B cell (primary cell): ENCODE results near the gene PHACTR3. TPM values are rescaled to one million over a fixed set of nuclear protein-coding genes. Genes with fewer than 3 reads are reported as not detected.

Experiments
- ATAC-seq: fragments of 200-7000 bp; cut with Tn5 transposase; one replicate; pipeline ENCODE4 v1.10.0; 2021; ENCODE audit warnings: low read depth, mild to moderate bottlenecking, moderate number of reproducible peaks, moderate library complexity
- CTCF ChIA-PET: fragments of 350-600 bp; sonication (Branson Sonifier 250); formaldehyde crosslinking; loops from one replicate; lab custom pipeline; 2021; ENCODE audit warnings: antibody characterized with exemption, inconsistent platforms; lab: Charles Lee
- POLR2A ChIA-PET: fragments of 350-600 bp; sonication (Branson Sonifier 250); formaldehyde crosslinking; loops from one replicate; lab custom pipeline; 2021; ENCODE audit warnings: antibody characterized with exemption; lab: Charles Lee
- DNase-seq: peaks from one replicate; pipeline ENCODE4 v3.0.0; 2013
- H2AFZ ChIP-seq: 2 replicates; pipeline ENCODE4 v1.6.1; 2012; ENCODE audit warnings: mild to moderate bottlenecking, low read depth, low read length; ENCODE audit not compliant: insufficient read depth, poor library complexity, severe bottlenecking
- H3K27ac ChIP-seq, 2 donors: 1 replicate in 1 of 2; 2 replicates in 1 of 2; pipeline ENCODE4 v1.5.1; 2012 to 2013; ENCODE audit warnings: low read length in 2 of 2, mild to moderate bottlenecking in 2 of 2, moderate library complexity in 1 of 2
- H3K27me3 ChIP-seq, 4 experiments: fragments of 200-600 bp in 1 of 4; sonication (generic) in 1 of 4; replicated peaks in 1 of 4; 1 replicate in 2 of 4; 2 replicates in 2 of 4; pipeline versions ENCODE4 v1.6.1 to v1.7.0; 2013 to 2016; ENCODE audit warnings: low read length in 3 of 4, mild to moderate bottlenecking in 2 of 4, mixed read lengths in 1 of 4, moderate library complexity in 1 of 4; ENCODE audit not compliant: insufficient read depth in 4 of 4, control insufficient read depth in 3 of 4; ENCODE audit errors: control extremely low read depth in 1 of 4
- H3K36me3 ChIP-seq, 2 experiments: replicated peaks in 1 of 2; 1 replicate in 1 of 2; 2 replicates in 1 of 2; pipeline versions ENCODE4 v1.6.1 to v1.7.1; 2013; ENCODE audit warnings: low read length in 1 of 2; ENCODE audit not compliant: insufficient read depth in 2 of 2, control insufficient read depth in 1 of 2; ENCODE audit errors: control extremely low read depth in 1 of 2, extremely low read depth in 1 of 2
- H3K4me1 ChIP-seq, 2 donors: fragments of 200-600 bp in 1 of 2; sonication (generic) in 1 of 2; 1 replicate in 1 of 2; 2 replicates in 1 of 2; pipeline versions ENCODE4 v1.5.1 to v1.6.1; 2013 to 2017; ENCODE audit warnings: low read length in 2 of 2; ENCODE audit not compliant: control insufficient read depth in 2 of 2, insufficient read depth in 2 of 2
- H3K4me2 ChIP-seq: replicated peaks from 2 replicates; pipeline ENCODE3; 2012; ENCODE audit warnings: mild to moderate bottlenecking, low read depth, low read length; ENCODE audit not compliant: poor library complexity, severe bottlenecking
- H3K4me3 ChIP-seq, 5 experiments: fragments of 200-600 bp in 1 of 5; sonication (generic) in 1 of 5; 1 replicate in 3 of 5; 2 replicates in 2 of 5; pipeline versions ENCODE4 v1.5.1 to v1.7.0; 2011 to 2016; ENCODE audit warnings: low read length in 4 of 5, mild to moderate bottlenecking in 4 of 5, low read depth in 2 of 5, control low read depth in 1 of 5, moderate library complexity in 1 of 5; ENCODE audit not compliant: insufficient read depth in 1 of 5; ENCODE audit errors: control extremely low read depth in 1 of 5, extremely low read depth in 1 of 5
- H3K79me2 ChIP-seq: fragments of 200-600 bp; sonication (generic); one replicate; pipeline ENCODE4 v1.6.0; 2016; ENCODE audit warnings: low read length; ENCODE audit not compliant: control insufficient read depth, insufficient read depth
- H3K9ac ChIP-seq: fragments of 200-600 bp; sonication (generic); 2 replicates; pipeline ENCODE4 v1.6.1; 2017; ENCODE audit warnings: mild to moderate bottlenecking, low read length, moderate library complexity
- H3K9me3 ChIP-seq, 3 donors: one replicate each; pipeline versions ENCODE4 v1.6.1 to v1.7.1; 2013; ENCODE audit warnings: low read length in 2 of 3; ENCODE audit not compliant: control insufficient read depth in 2 of 3, insufficient read depth in 1 of 3; ENCODE audit errors: control extremely low read depth in 1 of 3
- H4K20me1 ChIP-seq: 2 replicates; pipeline ENCODE4 v1.6.0; 2012; ENCODE audit warnings: mild to moderate bottlenecking, low read length; ENCODE audit not compliant: insufficient read depth, control insufficient read depth, poor library complexity, severe bottlenecking
- H3K27ac Mint-ChIP-seq: one replicate; pipeline ENCODE4 v1.8.0; 2021; ENCODE audit warnings: mixed read lengths
- H3K27me3 Mint-ChIP-seq: one replicate; pipeline ENCODE4 v1.8.0; 2021; ENCODE audit warnings: mixed read lengths
- H3K4me1 Mint-ChIP-seq: one replicate; pipeline ENCODE4 v1.8.0; 2021; ENCODE audit warnings: mixed read lengths
- H3K4me3 Mint-ChIP-seq: one replicate; pipeline ENCODE4 v1.8.0; 2021; ENCODE audit warnings: mixed read lengths
- H3K9me3 Mint-ChIP-seq: one replicate; pipeline ENCODE4 v1.8.0; 2022; ENCODE audit warnings: mixed read lengths; ENCODE audit not compliant: insufficient read depth
- EZH2 ChIP-seq: IDR thresholded peaks from 2 replicates; pipeline ENCODE4 v1.6.1; 2012; ENCODE audit warnings: borderline replicate concordance, low read depth, mild to moderate bottlenecking, moderate library complexity, low read length; ENCODE audit not compliant: insufficient read depth, poor library complexity, severe bottlenecking
- WGBS: methylation state at CpG from one replicate; pipeline ENCODE4 v1.1.5; 2013; ENCODE audit warnings: missing lambda C conversion rate; ENCODE audit not compliant: insufficient coverage; 5-methylcytosine and 5-hydroxymethylcytosine counted together
- intact Hi-C: fragments of 100-400 bp; cut with micrococcal nuclease; formaldehyde crosslinking; loops from one replicate; pipeline ENCODE4 v1.10.0; 2022
- polyA plus RNA-seq: library from polyadenylated mRNA; depleted of rRNA; stranded (reverse); fragments of >200 nt; gene quantifications from 2 replicates; pipeline ENCODE4 v1.2.3, GENCODE V29; 2012
- total RNA-seq, 2 donors: library from RNA; stranded (reverse); fragments of 120-200 nt in 1 of 2; gene quantifications; 1 replicate in 1 of 2; 2 replicates in 1 of 2; pipeline versions ENCODE4 v1.2.3 to v1.2.4, GENCODE V29; 2013 to 2022
- TF ChIP-seq, protein P1 (sequence below): fragments of 200-600 bp; IDR thresholded peaks from one replicate; pipeline ENCODE4 v1.8.0; 2022; ENCODE audit warnings: antibody characterized with exemption, mild to moderate bottlenecking

The PHACTR3 gene
- total and polyA plus RNA-seq, 2 donors (not counting 1 experiment from before 2014, with no cell fraction given), result not detected

DNA sequence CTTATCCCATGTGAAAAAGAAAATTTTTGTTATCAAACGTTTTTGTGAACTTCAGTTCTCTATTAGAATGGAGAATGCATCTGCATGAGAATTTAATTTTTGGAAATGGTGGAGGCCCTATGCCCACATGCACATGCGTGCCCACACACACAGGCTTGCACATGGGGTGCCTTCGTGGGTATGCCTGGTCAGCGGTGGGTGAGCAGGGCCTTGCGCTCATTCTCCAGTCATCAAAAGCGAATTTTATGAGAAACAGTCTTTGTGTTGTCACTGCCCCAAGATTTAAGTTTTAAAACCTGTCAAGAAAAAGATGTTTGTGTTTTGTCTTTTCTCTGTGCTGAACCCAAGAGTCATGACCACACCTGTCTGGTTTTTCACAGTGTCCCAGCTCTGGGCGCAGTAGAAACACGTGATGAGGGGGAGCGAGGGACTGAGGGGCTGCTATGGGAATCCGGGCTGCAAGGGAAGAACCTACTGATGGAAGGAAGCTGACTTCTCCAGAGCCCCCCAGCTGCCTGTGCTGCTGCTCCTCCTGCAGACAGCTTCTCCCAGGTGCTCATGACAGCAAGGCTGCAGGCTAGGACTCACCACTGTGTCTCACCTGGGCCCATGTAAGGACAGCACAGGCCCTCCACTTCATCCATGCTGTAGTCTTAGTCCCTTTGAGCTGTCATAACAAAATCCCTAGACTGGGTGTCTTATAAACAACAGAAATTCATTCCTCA lies 175.5 kb downstream of the PHACTR3 start:
- Histone ChIP-seq H3K27ac (no peak overlapping the region), H3K4me2 (no peak overlapping the region), H3K27me3 (no peaks in the 10 kb centered on the region), H3K4me1 (no peaks in the 10 kb centered on the region), H3K36me3 (no peaks in the 10 kb centered on the region), H3K79me2 (no peaks in the 10 kb centered on the region), H3K9me3 (no peaks in the 10 kb centered on the region), H2AFZ (no peak overlapping the region), H3K4me3 (no peak overlapping the region), H4K20me1 (no peaks in the 10 kb centered on the region), H3K9ac (no peak overlapping the region)
- H3K9me3 Mint-ChIP-seq, result no peaks in the 10 kb centered on the region
- POLR2A ChIA-PET, result no interaction called here
- 83% methylated on average over 10 of the region's 10 CpGs for WGBS
- intact Hi-C loops, result no loop called here
- no peak overlapping the region for H3K4me3 Mint-ChIP-seq
- ATAC-seq, result no peak
- CTCF ChIA-PET, result no interaction called here
- no peak overlapping the region for H3K27ac Mint-ChIP-seq
- H3K27me3 Mint-ChIP-seq, result no peaks in the 10 kb centered on the region
- TF ChIP-seq, protein P1, sequence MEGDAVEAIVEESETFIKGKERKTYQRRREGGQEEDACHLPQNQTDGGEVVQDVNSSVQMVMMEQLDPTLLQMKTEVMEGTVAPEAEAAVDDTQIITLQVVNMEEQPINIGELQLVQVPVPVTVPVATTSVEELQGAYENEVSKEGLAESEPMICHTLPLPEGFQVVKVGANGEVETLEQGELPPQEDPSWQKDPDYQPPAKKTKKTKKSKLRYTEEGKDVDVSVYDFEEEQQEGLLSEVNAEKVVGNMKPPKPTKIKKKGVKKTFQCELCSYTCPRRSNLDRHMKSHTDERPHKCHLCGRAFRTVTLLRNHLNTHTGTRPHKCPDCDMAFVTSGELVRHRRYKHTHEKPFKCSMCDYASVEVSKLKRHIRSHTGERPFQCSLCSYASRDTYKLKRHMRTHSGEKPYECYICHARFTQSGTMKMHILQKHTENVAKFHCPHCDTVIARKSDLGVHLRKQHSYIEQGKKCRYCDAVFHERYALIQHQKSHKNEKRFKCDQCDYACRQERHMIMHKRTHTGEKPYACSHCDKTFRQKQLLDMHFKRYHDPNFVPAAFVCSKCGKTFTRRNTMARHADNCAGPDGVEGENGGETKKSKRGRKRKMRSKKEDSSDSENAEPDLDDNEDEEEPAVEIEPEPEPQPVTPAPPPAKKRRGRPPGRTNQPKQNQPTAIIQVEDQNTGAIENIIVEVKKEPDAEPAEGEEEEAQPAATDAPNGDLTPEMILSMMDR, result no peak
- H3K4me1 Mint-ChIP-seq, result no peaks in the 10 kb centered on the region
- DNase-seq, result no peak

DNA sequence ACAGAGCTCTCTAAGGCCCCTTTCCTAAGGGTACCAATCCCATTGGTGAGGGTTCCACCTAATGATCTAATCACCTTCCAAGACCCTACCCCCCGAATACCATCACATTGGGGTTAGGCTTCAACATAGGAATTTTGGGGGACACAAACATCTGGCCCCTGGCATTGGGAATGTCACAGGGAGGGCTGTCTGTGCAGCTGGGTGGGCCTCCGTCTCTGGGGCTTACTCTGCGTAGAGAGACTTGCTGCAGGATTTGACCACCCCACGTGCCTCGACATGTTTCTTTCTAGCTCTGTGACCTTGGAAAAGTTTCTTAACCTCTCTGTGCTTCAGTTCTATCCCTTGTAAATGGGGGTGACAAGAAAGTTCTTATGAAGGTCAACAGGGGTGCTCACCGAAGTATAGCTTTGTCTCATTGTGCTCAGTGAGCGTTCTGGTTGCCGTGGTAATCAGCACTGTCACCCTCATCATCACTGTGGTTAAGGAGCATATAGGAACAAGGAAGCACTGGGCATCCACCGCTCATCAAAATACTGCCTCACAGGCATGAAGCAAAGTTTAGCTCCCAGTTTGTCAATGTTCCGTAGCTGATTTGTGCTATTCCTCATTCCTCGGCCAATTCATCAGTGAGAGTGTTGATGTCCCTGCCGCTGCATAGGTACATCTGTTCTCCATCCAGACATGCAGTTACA lies 176.3 kb downstream of the PHACTR3 start:
- no peak for DNase-seq
- no peaks in the 10 kb centered on the region for H3K27me3 Mint-ChIP-seq

More for the DNA sequence above, 176.3 kb downstream of the PHACTR3 start:
- no peaks in the 10 kb centered on the region for H3K79me2 ChIP-seq
- ChIA-PET POLR2A (no interaction called here), CTCF (no interaction called here)
- H3K36me3 ChIP-seq, result no peaks in the 10 kb centered on the region
- Mint-ChIP-seq H3K4me1 (no peaks in the 10 kb centered on the region), H3K9me3 (no peaks in the 10 kb centered on the region), H3K27ac (no peak overlapping the region), H3K4me3 (no peak overlapping the region)
- H3K27me3 ChIP-seq, result no peaks in the 10 kb centered on the region
- TF ChIP-seq, protein P1, result no peak
- TF ChIP-seq EZH2, result no peak
- H3K9me3 ChIP-seq, result no peaks in the 10 kb centered on the region
- H3K9ac ChIP-seq, result no peak overlapping the region
- no peaks in the 10 kb centered on the region for H3K4me1 ChIP-seq
- no peak overlapping the region for H3K4me3 ChIP-seq
- intact Hi-C loops, result no loop called here
- H2AFZ ChIP-seq, result no peak overlapping the region
- H3K4me2 ChIP-seq, result no peak overlapping the region
- ATAC-seq, result no peak
- no peaks in the 10 kb centered on the region for H4K20me1 ChIP-seq
- 79% methylated on average over 8 of the region's 12 CpGs for WGBS
- no peak overlapping the region for H3K27ac ChIP-seq
